HFF-Myc (cell line): ENCODE results near the gene SEPTIN12.

Experiments used
- DNase-seq: peaks from one replicate; pipeline ENCODE4 v3.0.0-alpha.2; 2011; ENCODE audit warnings: low read depth; ENCODE audit errors: extremely low read depth
- H3K4me3 ChIP-seq: replicated peaks from 2 replicates; pipeline ENCODE4 v1.5.1; 2011; ENCODE audit warnings: low read depth, mild to moderate bottlenecking, control low read depth, low read length
- CTCF ChIP-seq: IDR thresholded peaks from 2 replicates; pipeline ENCODE4 v1.5.1; 2012; ENCODE audit warnings: mild to moderate bottlenecking, low read depth, low read length, control low read depth; ENCODE audit errors: missing control alignments

The SEPTIN12 gene

DNA sequence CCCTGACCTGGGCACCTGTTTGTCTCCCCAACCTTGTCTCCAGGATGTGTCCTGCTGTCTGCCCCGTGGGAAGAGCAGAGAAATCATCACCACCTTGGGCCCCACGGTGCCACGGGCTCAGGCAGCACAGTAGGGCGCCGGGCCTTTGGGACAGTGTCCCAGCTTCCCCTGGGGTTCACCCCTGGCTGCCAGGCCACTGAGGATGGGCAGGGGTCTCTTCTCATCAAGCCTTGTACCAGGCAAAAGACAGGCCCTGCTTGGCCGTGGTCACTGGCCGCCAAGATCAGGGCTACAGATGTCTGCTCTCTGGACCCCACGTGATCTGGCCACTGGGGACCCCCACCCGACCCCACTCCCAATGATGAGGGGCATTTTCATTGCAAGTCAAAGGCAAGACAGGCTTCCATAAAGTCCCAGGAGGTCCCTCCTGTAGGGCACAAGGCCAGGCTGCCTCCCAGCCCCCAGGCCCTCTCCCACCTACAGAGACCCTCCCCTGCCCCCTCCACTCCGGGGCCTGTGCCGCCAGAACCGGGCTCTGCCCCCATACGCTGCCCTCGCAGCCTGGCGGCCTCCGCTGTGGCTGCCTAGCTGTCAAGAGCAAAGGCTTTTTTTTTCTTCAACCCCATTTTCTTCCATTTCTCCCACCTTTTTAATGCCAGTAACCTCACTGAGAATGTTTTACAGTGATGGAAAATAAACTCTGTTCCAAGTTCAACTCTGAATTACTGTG, 39.3 kb downstream of the SEPTIN12 start:
- DNase-seq: no peak
- no peak overlapping the region for H3K4me3 ChIP-seq
- TF ChIP-seq CTCF: no peak

GRCh38 chr16:4747906-4748681, 40.1 kb downstream of the SEPTIN12 start:
- H3K4me3 ChIP-seq: no peak overlapping the region
- TF ChIP-seq CTCF: no peak
- no peak for DNase-seq

- H3K4me3 ChIP-seq: no peak overlapping the region
- DNase-seq: no peak
- TF ChIP-seq CTCF: no peak
Observed at GRCh38 chr16:4746991-4747574, 41.1 kb downstream of the SEPTIN12 start.

DNA sequence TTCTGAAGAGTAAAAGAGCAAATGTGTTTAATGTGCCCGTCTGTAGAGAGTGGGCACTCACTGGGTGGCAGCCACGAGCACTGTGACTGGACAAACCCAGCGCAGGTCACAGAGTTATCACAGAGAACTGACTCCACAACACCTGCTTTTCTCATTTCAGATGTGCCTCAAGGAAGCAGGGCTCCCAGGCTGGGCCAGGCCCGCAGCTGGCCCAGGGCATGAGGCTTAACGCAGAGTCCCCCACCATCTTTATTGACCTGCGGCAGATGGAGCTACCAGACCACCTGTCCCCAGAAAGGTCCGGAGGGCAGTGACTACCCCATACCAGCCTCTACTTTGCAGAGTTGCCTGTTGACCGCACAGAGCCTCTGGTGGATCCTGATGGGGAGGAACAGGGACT, 41.9 kb downstream of the SEPTIN12 start:
- DNase-seq: no peak

GRCh38 chr16:4745274-4745569, 42.9 kb downstream of the SEPTIN12 start:
- DNase-seq: no peak
- no peak overlapping the region for H3K4me3 ChIP-seq
- no peak for TF ChIP-seq CTCF

More for the DNA sequence above, 41.9 kb downstream of the SEPTIN12 start:
- no peak for TF ChIP-seq CTCF
- H3K4me3 ChIP-seq: no peak overlapping the region

DNA sequence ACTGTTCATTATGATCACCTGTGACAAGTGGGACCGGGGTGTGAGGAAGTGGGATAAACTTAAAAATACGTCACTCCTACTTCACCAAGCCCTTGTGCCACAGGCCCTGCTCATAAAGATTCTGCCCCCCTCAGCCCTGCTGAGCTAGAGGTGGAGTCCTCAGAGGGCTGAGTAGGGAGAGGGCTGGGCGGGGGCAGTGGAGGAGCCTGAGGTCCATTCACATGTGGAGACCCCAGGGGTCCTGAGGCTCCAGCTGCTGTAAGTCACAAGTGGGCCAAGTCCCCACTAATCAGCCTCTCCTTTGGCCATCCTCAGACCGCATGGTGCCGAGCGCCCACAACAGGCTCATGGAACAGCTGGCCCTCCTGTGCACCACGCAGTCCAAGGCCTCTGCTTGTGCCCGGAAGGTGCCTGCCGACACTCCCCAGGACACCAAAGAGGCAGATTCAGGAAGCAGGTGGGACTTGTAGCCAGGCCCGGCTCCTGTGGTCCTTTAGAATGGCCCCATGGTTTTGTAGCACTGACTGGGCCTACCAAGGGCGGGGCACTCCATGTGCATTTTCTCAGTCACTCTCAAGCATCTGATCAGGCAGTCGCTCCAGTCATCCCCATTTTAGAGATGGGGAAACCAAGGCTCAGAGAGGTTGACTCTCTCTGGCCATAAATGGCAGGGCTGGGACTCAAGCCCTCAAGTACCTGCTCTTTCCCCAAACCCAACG, 43.4 kb downstream of the SEPTIN12 start:
- DNase-seq: no peak
- H3K4me3 ChIP-seq: no peak overlapping the region
- TF ChIP-seq CTCF: no peak
